LNCAP (cell line): Measurements from ENCODE around the gene CD63.

ENCODE experiments used
- CTCF ChIP-seq: fragments of 450-650 bp; IDR thresholded peaks from 2 replicates; pipeline ENCODE4 v1.5.1; 2017; ENCODE audit warnings: mild to moderate bottlenecking

Gene CD63

GRCh38 chr12:55757701-55758100, 28.9 kb upstream of the CD63 start:
- TF ChIP-seq CTCF, result no peak

GRCh38 chr12:55755246-55755645, 26.4 kb upstream of the CD63 start:
- TF ChIP-seq CTCF, result no peak

GRCh38 chr12:55748230-55748993, 19.6 kb upstream of the CD63 start:
- no peak for TF ChIP-seq CTCF

GRCh38 chr12:55746913-55747231, 18.1 kb upstream of the CD63 start:
- no peak for TF ChIP-seq CTCF

- TF ChIP-seq CTCF, result no peak
Observed at GRCh38 chr12:55746174-55746912, 17.5 kb upstream of the CD63 start.

GRCh38 chr12:55745361-55746173, 16.8 kb upstream of the CD63 start:
- TF ChIP-seq CTCF, result no peak

GRCh38 chr12:55744340-55745030, 15.7 kb upstream of the CD63 start:
- TF ChIP-seq CTCF, result no peak
